ENCODE data around the gene ANKRD11. TPM values are rescaled to one million over a fixed set of nuclear protein-coding genes. Genes with fewer than 3 reads are reported as not detected.
A peak's percentile ranks its signal among the peaks of the same experiment; 100 is the strongest.
"Not testable (repeated sequence)": the region's sequence is repeated elsewhere in the genome, so short reads cannot be mapped to it uniquely, and the experiment has no call there.

The ANKRD11 gene
- total RNA-seq, 1 experiment from 2014 or later: 242 TPM

DNA sequence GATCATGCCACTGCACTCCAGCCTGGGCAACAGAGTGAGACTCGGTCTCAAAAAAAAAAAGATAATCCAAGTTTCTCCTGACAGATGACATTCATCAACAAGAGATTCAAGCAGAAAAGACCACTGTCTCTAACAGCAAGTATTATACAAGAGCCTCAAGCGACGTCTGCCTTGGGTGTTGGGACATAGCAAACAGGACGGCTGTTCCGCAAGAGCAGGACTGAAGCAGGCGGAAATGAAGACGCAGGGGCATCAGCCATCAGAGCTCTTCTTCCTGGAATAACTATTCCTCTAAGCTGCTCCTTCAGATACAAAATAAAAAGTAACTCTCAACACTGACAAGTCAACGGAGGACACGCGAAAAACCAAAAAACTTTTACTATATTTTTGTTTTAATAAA lies 54.0 kb downstream of the ANKRD11 start:
- peak overlapping the region; percentile 15 for H3K27ac Mint-ChIP-seq (ENCODE audit: unreplicated experiment)
- TF ChIP-seq, protein P1, sequence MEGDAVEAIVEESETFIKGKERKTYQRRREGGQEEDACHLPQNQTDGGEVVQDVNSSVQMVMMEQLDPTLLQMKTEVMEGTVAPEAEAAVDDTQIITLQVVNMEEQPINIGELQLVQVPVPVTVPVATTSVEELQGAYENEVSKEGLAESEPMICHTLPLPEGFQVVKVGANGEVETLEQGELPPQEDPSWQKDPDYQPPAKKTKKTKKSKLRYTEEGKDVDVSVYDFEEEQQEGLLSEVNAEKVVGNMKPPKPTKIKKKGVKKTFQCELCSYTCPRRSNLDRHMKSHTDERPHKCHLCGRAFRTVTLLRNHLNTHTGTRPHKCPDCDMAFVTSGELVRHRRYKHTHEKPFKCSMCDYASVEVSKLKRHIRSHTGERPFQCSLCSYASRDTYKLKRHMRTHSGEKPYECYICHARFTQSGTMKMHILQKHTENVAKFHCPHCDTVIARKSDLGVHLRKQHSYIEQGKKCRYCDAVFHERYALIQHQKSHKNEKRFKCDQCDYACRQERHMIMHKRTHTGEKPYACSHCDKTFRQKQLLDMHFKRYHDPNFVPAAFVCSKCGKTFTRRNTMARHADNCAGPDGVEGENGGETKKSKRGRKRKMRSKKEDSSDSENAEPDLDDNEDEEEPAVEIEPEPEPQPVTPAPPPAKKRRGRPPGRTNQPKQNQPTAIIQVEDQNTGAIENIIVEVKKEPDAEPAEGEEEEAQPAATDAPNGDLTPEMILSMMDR (IDR thresholded peaks at IDR 0.05; ENCODE audit: unreplicated experiment): no peak
- CTCF ChIA-PET: no interaction called here
- BruUV-seq (replicated peaks): no TSS peak
- H3K4me3 Mint-ChIP-seq (ENCODE audit: low read depth, unreplicated experiment): no peak overlapping the region
- H3K36me3 Mint-ChIP-seq (ENCODE audit: insufficient read depth, unreplicated experiment): peaks cover 21% of the 10 kb centered on the region
- peaks cover 39% of the 10 kb centered on the region for H3K4me1 Mint-ChIP-seq (ENCODE audit: low read depth, unreplicated experiment)
- intact Hi-C loops (cut with micrococcal nuclease; ENCODE audit: unreplicated experiment): no loop called here
- DNase-seq: no peak
- H3K9me3 Mint-ChIP-seq (ENCODE audit: low read depth, unreplicated experiment): peaks cover 3% of the 10 kb centered on the region
- H3K27me3 Mint-ChIP-seq (ENCODE audit: unreplicated experiment): no peaks in the 10 kb centered on the region

DNA sequence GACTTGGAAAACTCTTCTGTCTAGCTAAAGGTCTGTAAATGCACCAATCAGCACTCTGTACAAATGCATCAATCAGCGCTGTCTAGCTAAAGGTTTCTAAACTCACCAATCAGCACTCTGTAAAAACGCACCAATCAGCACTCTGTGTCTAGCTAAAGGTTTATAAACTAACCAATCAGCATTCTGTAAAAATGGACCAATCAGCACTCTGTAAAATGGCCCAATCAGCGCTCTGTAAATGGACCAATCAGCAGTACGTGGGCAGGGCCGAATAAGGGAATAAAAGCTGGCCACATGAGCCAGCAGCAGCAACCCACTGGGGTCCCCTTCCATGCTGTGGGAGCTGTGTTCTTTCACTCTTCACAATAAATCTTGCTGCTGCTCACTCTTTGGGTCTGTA lies 55.3 kb downstream of the ANKRD11 start:
- intact Hi-C loops (cut with micrococcal nuclease; ENCODE audit: unreplicated experiment); H3K27me3 Mint-ChIP-seq (ENCODE audit: unreplicated experiment); DNase-seq; H3K9me3 Mint-ChIP-seq (ENCODE audit: low read depth, unreplicated experiment); H3K4me3 Mint-ChIP-seq (ENCODE audit: low read depth, unreplicated experiment); H3K27ac Mint-ChIP-seq (ENCODE audit: unreplicated experiment); BruUV-seq (replicated peaks): not testable (repeated sequence)
- H3K4me1 Mint-ChIP-seq (ENCODE audit: low read depth, unreplicated experiment): peaks cover 30% of the 10 kb centered on the region
- CTCF ChIA-PET: interaction anchor here (0.7 kb wide), 1 partner anchor 91 kb away, joined by 3 read pairs; no protein-coding TSS in a partner anchor
- H3K36me3 Mint-ChIP-seq (ENCODE audit: insufficient read depth, unreplicated experiment): peaks cover 17% of the 10 kb centered on the region

DNA sequence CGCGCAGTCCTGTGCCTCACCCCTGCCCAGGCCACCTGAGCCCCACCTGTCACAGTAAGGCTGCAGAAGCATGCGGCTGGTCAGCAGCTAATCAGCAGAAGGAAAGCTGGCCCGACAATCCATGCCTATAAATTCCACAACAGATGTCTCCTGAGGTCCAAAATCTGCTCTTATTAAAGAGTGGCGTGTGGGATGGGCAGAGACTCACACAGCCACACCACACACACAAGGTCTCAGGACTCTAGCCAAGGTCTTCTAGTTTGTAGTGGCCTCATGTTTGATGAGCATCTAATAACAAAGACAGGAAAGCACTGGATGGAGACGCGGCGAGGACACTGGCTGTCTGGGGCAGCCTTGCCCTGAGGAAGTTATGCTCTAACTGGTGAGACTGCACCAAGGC lies 55.9 kb downstream of the ANKRD11 start:
- peaks cover 25% of the 10 kb centered on the region for H3K4me1 Mint-ChIP-seq (ENCODE audit: low read depth, unreplicated experiment)
- H3K9me3 Mint-ChIP-seq (ENCODE audit: low read depth, unreplicated experiment): peaks cover 3% of the 10 kb centered on the region
- TF ChIP-seq, protein P1 (IDR thresholded peaks at IDR 0.05; ENCODE audit: unreplicated experiment): no peak
- no peak overlapping the region for H3K4me3 Mint-ChIP-seq (ENCODE audit: low read depth, unreplicated experiment)
- no peaks in the 10 kb centered on the region for H3K27me3 Mint-ChIP-seq (ENCODE audit: unreplicated experiment)
- peaks cover 17% of the 10 kb centered on the region for H3K36me3 Mint-ChIP-seq (ENCODE audit: insufficient read depth, unreplicated experiment)
- no TSS peak for BruUV-seq (replicated peaks)
- CTCF ChIA-PET: interaction anchor here (1.2 kb wide), 1 partner anchor 9 kb away, joined by 3 read pairs; no protein-coding TSS in a partner anchor
- DNase-seq: no peak
- intact Hi-C loops (cut with micrococcal nuclease; ENCODE audit: unreplicated experiment): no loop called here
- H3K27ac Mint-ChIP-seq (ENCODE audit: unreplicated experiment): no peak overlapping the region

DNA sequence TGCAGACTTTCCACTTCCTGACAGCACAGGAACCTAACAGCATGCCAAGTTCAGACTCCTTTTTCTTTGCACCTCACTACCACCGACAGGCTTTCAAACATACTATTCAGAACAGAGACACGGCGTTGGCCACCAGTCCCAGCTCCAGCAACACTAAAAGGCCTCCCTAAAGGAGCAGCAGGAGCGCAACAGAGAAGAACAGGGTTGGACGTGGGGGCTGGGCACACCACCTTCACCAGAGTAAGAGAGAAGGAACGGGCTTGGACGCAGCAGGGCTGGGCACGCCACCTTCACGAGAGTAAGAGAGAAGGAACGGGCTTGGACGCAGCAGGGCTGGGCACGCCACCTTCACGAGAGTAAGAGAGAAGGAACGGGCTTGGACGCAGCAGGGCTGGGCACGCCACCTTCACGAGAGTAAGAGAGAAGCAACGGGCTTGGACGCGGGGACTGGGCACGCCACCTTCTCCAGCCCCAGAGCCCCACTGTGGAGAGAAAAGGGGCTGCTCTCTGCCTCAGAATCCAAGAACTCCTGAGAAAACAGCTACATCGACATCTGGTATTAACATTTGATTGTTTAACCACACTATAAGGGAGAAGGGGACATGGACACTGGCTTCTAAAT lies 56.9 kb downstream of the ANKRD11 start:
- H3K27ac Mint-ChIP-seq (ENCODE audit: unreplicated experiment); H3K27me3 Mint-ChIP-seq (ENCODE audit: unreplicated experiment); BruUV-seq (replicated peaks); intact Hi-C loops (cut with micrococcal nuclease; ENCODE audit: unreplicated experiment); H3K4me3 Mint-ChIP-seq (ENCODE audit: low read depth, unreplicated experiment); H3K9me3 Mint-ChIP-seq (ENCODE audit: low read depth, unreplicated experiment); DNase-seq: not testable (repeated sequence)
- Mint-ChIP-seq H3K36me3 (ENCODE audit: insufficient read depth, unreplicated experiment) (peaks cover 17% of the 10 kb centered on the region), H3K4me1 (ENCODE audit: low read depth, unreplicated experiment) (peaks cover 21% of the 10 kb centered on the region)
- CTCF ChIA-PET: interaction anchor here (1.2 kb wide), 1 partner anchor 8 kb away, joined by 3 read pairs; no protein-coding TSS in a partner anchor

DNA sequence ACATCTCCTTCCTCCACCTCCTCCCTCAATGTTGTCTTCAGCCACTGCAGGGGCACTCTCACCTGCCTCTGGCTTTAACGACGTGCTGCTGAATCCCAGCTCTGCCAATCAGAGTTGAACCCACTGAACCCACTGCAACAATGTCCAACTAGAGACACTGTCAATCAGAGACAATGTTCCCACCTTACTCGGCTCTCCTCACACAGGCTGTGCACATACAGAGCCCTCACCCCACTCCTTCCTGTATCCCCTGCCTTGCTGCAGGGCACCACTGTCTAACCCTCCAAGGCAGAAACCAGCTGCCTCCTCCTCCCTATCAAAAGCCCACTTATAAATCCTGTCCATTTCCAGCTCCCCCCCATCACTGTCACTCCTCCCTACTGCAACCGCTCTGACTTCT lies 58.7 kb downstream of the ANKRD11 start:
- DNase-seq: no peak
- peaks cover 13% of the 10 kb centered on the region for H3K36me3 Mint-ChIP-seq (ENCODE audit: insufficient read depth, unreplicated experiment)
- intact Hi-C loops (cut with micrococcal nuclease; ENCODE audit: unreplicated experiment): no loop called here
- peaks cover 3% of the 10 kb centered on the region for H3K9me3 Mint-ChIP-seq (ENCODE audit: low read depth, unreplicated experiment)
- no peaks in the 10 kb centered on the region for H3K27me3 Mint-ChIP-seq (ENCODE audit: unreplicated experiment)
- CTCF ChIA-PET: interaction anchor here (1.0 kb wide), 1 partner anchor 11 kb away, joined by 3 read pairs; no protein-coding TSS in a partner anchor
- no TSS peak for BruUV-seq (replicated peaks)
- peaks cover 7% of the 10 kb centered on the region for H3K4me1 Mint-ChIP-seq (ENCODE audit: low read depth, unreplicated experiment)
- TF ChIP-seq, protein P1 (IDR thresholded peaks at IDR 0.05; ENCODE audit: unreplicated experiment): no peak
- H3K4me3 Mint-ChIP-seq (ENCODE audit: low read depth, unreplicated experiment): no peak overlapping the region
- no peak overlapping the region for H3K27ac Mint-ChIP-seq (ENCODE audit: unreplicated experiment)

All from Calu3 (cell line).